HG03442 (cell line): ENCODE data around the gene APOLD1.
"Not testable (repeated sequence)": the region's sequence is repeated elsewhere in the genome, so short reads cannot be mapped to it uniquely, and the experiment has no call there.

ENCODE experiments used
- ATAC-seq: cut with Tn5 transposase; IDR thresholded peaks from one replicate; pipeline ENCODE4 v1.9.1; 2021; ENCODE audit warnings: mild to moderate bottlenecking, moderate library complexity; ENCODE audit not compliant: unreplicated experiment

APOLD1 gene

DNA sequence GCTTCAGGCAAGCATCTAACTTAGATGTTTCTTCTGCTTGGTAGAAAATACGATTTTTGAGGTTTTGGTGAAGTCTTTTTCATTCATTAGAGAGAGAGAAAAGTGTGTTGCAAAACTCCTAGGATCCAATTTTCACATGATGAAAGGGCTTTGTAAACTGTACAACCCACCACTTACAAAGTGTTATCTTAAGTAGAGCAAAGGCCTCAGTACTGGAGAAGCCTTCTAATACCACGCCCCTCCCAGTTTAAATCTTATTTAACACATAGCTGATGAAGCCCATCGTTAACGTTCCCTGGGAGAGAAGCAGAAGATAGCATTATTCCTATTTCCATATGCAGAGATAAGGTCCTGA lies 869 bp downstream of the APOLD1 start:
- peak; percentile 3 for ATAC-seq

DNA sequence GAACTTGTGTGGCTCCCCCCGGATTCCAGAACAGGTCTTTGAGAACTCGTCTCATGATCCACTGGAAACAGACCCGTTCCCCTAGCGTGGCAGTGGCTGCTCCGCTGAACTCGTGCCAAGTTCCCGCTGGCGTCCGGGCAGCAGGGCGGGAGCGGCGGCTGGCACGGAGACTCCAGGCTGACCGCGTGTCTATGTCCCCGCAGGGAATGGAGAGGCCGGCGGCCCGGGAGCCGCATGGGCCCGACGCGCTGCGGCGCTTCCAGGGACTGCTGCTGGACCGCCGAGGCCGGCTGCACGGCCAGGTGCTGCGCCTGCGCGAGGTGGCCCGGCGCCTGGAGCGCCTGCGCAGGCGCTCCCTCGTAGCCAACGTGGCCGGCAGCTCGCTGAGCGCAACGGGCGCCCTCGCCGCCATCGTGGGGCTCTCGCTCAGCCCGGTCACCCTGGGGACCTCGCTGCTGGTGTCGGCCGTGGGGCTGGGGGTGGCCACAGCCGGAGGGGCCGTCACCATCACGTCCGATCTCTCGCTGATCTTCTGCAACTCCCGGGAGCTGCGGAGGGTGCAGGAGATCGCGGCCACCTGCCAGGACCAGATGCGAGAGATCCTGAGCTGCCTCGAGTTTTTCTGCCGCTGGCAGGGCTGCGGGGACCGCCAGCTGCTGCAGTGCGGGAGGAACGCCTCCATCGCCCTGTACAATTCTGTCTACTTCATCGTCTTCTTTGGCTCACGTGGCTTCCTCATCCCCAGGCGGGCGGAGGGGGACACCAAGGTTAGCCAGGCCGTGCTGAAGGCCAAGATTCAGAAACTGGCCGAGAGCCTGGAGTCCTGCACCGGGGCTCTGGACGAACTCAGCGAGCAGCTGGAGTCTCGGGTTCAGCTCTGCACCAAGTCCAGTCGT lies 1.5 kb downstream of the APOLD1 start:
- ATAC-seq, result peak; percentile 68

DNA sequence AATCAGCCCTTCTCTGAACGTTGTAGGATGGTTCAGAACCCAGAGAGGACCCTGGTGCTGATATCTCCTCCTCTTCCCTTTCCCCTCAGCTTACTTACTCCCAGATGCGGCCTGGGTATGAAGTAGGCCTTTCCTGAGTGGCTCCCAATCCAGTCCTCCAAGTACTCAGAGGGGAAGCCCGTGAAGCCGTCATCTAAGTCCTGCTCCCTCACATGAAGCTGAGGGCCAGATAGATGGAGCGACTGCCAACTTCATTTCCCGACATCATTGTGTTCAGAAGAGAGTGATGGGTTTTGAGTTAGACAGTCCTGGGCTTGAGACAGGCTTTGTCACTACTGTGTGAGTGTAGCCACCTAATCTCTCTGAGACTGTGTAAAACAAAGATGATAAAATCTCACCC lies 2.7 kb downstream of the APOLD1 start:
- no peak for ATAC-seq

DNA sequence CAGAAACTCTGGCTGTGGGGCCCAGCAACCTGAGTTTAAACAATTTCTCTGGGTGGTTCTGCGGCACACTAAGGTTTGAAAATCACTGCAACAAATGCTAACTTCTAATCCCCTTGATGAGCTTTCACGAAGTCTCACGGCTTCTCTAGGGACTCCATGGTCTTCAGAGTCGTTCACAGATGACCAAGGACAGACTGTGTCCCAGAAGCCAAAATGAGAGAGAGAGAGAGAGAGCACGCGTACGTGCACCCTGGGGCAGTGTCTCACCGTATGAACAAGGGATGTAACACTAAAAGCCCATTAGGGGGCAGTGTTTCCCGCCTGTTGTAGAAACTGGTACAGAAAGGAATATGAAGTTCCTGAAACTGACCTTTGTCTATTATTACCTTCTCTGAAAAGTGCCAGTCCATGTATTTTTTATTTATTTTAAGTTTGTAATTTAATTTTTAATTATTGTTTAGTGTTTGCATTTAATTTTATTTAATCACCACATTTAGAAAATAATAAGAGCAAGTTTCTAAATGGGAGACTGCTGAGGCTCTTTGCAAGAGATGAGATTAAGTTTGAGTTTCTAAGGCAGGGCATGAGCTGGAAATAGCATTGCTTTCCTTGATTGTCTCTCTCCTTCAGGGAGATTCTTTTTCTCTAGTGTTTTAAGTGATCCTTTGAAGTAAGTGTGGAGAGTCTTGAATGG lies 3.4 kb downstream of the APOLD1 start:
- peak; percentile 65 for ATAC-seq

DNA sequence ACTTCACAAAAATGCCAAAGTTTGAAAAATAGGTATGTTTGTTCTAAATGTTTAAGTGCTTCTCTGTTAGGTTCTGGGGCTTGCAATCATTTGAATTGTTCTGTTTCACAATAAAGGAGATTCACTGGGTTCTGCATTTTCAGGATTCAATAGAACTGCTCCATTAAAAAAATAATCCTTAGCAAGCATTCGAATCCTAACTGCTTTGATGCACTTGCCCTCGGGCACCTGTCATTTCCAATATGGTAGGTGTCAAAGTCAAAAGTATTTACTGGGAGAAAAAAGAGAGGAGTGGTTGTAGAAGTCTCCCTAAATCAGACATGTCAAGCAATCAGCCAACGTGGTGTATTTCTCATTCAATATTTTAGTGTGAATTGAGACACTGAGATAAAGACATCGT lies 5.5 kb downstream of the APOLD1 start:
- ATAC-seq, result no peak

DNA sequence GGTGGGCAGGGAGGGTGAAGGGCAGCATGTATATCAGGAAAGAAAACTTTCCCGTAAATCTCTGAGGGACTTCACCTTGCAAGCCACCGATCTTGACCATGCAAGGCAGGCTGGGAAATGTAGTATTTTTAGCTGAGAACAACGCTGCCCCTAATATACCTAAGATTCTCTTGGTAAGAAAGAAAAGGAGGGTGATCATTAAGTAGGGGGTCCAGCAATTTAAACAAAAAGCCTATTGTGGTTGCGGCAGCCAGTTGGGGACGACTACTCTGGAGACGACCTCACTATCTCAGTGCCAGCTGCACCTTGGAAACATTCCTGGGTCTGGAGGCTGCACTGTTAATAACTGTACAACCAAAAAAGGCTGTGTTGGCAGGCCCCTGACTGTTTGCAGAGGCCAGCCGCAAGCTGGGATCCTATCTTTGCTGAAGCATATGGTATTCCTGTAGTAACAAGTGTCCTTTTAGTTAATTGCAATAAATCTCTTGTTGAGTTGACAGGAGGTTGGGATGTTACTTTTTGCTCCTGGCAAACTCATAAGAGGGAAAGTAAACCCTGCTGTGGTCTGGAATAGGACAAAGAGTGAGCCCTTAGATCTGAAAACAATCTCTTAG lies 6.4 kb downstream of the APOLD1 start:
- no peak for ATAC-seq

DNA sequence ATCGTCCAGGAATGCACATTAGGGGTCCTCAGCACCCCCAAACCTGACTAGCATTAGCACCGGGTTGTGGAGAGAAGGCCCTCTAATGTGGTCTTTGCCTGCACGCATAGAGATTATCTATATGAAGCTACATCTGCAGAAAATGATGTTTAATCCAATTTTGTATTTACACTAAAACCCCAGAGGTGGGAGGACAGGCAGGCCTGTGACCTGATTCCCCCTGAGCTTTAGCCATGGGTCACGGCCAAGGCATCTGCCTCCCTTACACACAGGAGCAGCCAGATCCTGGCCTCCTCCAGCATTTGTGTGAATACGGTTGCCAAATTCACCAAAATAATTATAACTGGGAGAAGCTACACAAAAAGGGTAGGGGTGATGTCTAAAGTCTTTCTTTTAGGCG lies 7.0 kb downstream of the APOLD1 start:
- ATAC-seq, result no peak

DNA sequence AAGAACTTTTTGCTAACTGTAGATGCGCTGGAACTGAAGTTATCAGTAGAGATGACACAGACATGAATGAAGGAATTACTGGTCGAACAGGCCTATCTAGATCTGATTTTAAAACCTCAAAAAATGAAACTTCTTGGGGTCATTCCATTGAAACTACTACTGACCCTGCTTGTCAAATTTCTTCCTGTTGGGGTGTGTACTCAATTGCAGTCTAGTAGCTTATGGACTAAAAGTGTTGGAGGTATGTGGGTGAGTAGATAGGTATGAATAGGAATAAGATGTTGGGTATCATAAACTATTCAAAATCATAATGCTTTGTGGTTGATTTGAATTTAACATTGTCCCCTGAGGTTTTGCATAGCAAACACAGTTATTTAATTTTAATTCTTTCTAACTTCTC lies 9.2 kb downstream of the APOLD1 start:
- ATAC-seq, result no peak

DNA sequence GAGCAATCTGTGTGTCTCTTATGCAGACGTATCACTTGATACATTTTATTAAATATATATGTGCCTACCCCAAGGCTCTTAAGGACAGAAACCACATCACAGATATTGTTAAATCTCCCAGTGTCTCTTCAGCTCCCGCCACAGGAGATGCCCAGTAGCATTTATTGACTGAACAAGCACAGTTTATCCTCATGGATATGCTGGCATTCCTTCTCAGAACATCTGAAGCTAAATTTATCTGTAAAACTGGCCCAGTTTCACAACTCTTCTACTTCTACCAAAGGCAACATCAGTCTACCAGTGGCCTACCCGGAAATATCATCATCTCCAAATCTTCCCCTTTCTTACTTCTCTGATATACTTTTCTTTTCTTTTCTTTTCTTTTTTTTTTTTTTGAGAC lies 10.7 kb downstream of the APOLD1 start:
- no peak for ATAC-seq

DNA sequence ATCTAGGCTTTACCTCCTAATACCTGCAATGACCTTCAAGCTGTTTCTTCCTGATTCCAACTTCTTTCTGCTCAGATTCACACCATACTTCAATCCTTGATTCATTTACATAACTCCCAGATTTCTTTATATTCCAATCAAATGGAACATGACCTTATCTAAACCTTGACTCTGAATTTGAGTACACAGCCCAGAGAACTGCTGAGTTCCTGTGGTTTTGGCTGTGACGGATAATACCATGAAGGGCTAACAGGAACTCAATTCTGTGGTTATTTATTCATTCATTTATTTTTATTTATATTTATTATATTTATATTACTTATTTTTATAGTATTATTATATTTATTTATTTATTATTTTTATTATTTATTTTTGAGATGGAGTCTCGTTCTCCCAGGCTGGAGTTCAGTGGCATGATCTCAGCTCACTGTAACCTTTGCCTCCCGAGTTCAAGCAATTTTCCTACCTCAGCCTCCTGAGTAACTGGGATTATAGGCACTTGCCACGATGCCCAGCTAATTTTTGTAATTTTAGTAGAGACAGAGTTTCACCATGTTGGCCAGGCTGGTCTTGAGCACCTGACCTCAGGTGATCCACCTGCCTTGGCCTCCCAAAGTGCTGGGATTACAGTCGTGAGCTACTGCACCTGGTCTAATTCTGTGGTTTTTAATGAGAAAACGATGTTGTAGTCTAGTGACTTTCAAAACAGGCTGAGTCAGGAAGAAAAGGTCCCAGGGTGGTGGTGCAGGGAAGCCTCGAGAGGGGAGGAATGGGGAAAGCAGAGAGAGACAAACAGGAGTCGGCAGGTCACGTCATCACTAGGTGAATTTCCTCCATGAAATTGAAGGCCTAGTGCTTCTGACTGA lies 11.7 kb downstream of the APOLD1 start:
- ATAC-seq, result no peak

DNA sequence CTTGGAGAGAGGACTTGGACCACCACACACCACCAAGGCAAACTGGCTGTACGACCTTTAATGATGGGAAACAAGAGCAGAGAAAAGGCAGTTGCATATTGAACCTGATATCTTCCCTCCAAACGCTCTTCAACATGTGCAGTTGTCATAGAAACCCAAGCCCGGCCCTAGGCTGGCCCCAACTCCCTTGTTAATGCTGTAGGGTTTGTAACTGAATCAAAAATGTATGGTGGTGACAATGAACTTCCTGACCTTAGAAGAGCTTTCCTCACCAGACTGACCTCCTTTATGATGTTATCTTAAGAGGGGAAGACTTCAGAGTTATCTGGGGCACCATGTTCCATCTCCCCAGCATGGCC lies 12.3 kb downstream of the APOLD1 start:
- ATAC-seq, result no peak

DNA sequence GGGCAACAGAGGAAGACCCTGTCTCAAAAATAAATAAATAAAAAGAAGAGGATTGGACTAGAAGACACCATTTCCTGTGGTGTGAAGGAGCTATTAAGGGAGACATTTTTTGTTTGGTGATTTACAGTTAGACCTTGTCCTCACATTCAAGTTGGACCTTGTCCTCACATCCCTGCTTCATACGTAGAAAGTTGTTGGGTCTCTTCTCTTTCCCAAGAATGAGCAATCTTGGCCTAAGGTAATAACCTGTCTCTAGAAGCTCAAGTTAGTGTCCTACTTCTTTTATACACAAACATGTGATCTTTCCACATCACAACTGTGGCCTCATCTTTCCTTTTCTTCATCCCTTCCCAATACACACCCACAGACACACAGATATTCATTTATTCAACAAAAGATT lies 13.0 kb downstream of the APOLD1 start:
- no peak for ATAC-seq

DNA sequence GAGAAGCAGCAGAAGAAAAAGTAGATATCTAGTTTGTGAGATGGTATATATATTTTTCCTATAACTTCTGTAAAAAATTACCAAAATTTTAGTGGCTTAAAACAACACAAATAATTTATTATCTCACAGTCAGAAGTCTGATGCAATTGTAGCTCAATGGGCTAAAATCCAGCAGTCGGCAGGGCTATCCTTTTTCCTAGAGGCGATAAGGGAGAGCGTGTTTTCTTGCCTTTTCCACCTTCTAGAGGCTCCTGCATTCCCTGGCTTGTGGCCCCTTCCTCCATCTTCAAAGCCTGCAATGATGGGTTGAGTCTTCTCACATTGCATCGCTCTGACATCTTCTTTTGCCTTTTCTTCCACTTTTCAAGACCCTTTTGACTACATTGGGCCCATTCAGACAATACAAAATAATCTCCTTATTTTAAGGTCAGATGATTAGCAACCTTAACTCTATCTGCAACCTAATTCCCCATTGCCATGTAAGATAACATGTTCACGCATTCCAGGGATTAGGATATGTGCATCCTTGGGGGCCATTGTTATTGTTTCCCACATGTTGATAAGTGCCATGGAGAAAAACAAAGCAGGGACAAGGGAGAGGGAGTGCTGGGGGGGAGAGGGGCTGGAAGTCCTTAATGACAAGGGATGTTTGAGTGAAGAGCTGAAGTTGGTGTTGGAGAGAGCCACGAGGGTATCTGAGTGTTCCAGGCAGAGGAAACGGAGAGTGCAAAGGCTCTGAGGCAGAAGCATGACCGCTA lies 13.9 kb downstream of the APOLD1 start:
- ATAC-seq, result no peak

DNA sequence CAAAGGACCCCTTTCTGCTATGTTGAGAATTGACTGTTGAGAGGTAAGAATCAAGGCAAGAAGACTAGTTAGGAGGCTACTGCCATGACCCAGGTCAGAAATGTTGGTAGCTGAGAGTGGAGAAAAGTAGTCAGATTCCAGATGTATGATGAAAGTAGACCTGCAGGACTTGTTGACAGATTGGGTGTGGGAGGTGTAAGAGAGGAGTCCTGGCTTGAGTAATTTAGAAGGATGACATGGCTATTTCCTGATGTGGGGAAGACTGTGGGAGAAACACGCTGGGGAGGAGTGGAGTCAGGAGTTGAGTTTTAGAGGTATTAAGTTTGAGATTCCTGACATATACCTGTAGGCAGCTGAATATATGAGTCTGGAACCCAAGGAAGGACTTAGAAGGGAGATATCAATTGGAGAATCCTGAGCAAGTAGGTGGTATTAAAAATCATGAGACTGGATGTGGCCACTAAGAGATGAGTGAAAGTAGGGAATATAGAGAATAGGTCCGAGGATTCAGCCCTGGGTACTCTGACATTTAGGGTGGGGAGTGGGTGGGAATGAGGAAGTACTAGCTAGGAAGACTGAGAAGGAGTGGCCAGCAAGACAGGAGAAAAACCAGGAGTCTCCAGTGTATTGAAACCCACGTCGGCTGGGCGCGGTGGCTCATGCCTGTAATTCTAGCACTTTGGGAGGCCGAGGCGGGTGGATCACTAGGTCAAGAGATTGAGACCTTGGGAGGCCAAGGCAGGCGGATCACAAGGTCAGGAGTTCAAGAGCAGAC lies 15.1 kb downstream of the APOLD1 start:
- no peak for ATAC-seq

DNA sequence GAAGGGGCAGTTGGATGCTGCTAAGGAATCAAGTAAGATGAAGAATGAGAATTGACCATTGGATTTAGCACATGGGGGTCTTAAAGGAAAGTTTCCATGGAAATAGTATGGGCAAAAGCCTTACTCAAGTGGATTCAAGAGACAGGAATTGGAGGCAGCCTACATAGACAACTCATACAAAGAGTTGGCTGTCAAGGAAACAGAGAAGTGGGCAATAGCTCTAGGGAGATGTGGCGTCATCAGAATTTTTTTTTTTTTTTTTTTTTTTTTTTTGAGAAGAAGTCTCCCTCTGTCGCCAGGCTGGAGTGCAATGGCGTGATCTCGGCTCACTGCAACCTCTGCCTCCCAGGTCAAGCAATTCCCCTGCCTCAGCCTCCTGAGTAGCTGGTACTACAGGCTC lies 16.2 kb downstream of the APOLD1 start:
- not testable (repeated sequence) for ATAC-seq

DNA sequence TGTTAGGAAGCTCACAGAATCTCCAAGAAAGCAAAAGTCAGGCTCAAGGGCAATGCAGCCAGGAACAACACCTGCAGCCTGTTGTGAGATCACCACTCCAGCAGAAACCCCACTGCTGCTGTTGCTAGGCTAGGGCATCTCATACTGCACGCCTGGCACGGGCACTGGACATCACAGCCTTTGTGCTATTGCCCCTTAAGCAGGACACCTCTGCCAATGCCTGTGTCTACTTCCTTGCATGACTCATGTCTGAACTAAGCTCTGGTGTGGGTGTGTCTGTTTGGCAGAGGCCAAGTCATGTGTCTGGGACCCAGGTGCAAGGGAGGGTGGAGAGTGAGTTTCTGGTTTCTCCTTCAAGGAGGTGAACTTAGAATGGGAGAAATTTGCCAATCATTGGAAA lies 17.7 kb downstream of the APOLD1 start:
- peak; percentile 82 for ATAC-seq

DNA sequence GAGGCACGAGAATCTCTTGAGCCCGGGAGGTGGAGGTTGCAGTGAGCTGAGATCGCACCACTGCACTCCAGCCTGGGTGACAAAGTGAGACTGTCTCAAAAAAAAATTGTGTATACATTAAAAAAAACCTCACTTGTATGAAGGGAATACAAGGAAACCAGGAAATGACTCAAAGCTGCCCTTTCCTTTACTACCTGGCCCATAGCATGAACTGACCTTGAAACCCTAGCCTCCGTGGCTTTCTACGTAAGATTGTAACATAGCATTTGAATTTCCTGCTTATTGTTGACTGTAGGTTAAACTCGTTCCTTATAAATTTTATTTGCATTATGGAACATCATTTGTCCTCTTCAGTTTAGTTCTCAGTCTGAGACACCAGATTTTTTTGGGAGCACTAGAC lies 18.6 kb downstream of the APOLD1 start:
- ATAC-seq, result no peak

DNA sequence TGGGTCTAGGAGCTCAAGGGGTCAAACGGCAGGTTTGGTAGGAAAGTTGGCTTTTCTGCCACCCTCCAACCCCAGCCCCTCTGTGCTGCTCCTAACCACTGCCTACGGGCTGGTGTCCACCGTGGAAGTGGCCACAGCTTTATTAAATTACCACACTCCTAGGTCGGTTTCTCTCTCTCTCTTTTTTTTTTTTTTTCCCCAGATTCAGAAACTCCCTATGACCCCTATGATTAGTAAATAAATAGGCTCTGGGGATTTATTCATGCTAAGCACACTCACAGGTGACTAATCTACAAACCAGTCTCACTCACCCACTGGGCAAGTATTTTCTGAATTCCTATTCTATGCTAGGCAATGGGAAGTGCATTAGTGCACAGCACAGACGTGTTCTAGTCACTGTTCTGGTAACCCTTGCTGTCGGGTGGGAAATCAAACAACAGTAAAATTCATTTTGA lies 19.0 kb downstream of the APOLD1 start:
- ATAC-seq, result no peak

DNA sequence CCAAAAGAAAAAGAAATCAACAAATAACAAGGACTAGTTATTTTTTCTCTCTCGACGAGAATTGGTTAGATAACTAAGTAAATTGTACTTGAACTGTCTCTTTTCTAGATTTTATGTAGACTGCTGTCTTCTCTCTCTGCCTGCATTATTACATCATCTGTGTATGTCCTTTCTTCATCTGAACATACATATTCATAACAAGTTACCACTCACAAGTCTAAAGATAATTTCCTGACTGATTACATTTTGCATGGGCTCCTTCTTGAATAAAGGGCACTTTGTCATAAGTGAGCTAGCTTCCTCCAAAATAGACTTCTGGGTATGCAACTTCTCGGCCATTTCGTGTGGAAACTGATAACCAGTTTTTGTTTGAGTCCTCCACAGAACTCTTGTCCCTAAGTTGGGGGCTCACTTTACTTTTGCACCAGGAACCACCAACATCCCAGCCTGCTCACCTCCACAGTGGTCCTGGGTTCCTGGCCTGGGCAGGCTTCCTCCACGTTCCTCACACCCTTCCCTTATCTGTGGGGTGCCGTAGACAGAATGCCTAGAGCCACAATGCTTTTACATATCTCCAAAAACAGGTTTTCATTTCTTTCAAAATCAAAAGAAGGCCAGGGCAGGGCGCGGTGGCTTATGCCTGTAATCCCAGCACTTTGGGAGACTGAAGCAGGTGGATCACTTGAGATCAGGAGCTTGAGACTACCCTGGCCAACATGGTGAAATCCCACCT lies 21.5 kb downstream of the APOLD1 start:
- ATAC-seq, result no peak
